GM12872 (cell line): ENCODE measurements around the gene LY6G6F.

Source experiments
- CTCF ChIP-seq: IDR thresholded peaks from 3 replicates; pipeline ENCODE4 v1.5.1; 2011; ENCODE audit warnings: low read depth, mild to moderate bottlenecking, low read length, moderate library complexity; ENCODE audit not compliant: insufficient read depth

LY6G6F gene

GRCh38 chr6:31727034-31727716, 20.5 kb downstream of the LY6G6F start:
- no peak for TF ChIP-seq CTCF

- no peak for TF ChIP-seq CTCF
Observed at GRCh38 chr6:31727717-31728671, 21.3 kb downstream of the LY6G6F start.

GRCh38 chr6:31728767-31729514, 22.3 kb downstream of the LY6G6F start, which contains the start of gene DDAH2:
DDAH2 (minus strand) TSS chr6:31729299; CDS start chr6:31729161, 138 bp downstream.
- TF ChIP-seq CTCF = peak; percentile 85

- no peak for TF ChIP-seq CTCF
Observed at GRCh38 chr6:31729515-31729978, 22.9 kb downstream of the LY6G6F start.

- TF ChIP-seq CTCF = no peak
Observed at GRCh38 chr6:31729979-31730630, 23.4 kb downstream of the LY6G6F start.

GRCh38 chr6:31730631-31731086, 24.0 kb downstream of the LY6G6F start:
- no peak for TF ChIP-seq CTCF
